Measurements from ENCODE around the gene SMARCAL1.

GRCh38 chr2:216399621-216400020 lies 12.7 kb upstream of the SMARCAL1 start:
- no peak for TF ChIP-seq POLR2AphosphoS5 (IDR thresholded peaks at IDR 0.05; ENCODE audit: low read depth, low read length)
- no peak for TF ChIP-seq MAX (IDR thresholded peaks at IDR 0.05; ENCODE audit: low read depth)

Measured in SK-N-SH (cell line).